NCI-H2196 (cell line): ENCODE data around the gene SLC25A18.
A peak's percentile ranks its signal among the peaks of the same experiment; 100 is the strongest.

Experiments
- DNase-seq: peaks from one replicate; lab custom pipeline; 2025; ENCODE audit not compliant: unreplicated experiment; lab: John Stamatoyannopoulos, UW

Gene SLC25A18

DNA sequence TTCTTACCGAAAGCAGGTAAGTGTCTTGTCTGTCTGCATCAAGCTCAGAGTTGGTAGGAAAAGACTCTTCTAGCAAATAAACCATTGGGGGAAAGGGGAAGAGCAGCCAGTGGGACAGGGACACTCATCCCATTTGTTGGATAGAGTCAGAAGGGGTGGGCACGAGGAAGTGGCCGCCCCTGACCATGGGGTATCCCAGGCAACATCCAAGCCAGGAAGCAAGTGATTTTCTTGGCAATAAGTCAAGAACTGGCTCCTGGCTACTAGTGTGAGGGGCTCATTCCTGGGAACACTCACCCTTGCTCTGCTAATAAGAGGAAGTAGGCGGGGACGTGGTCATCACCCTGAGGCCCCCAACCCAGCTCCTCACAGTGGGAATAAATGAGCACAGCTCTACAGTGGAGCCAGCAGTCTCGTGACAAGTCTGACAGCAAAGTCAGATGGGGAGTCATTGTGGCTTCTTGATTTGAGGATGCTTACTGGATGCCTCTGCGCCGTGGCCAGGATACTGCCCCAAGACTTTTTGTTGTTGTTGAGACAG lies 6.7 kb downstream of the SLC25A18 start:
- no peak for DNase-seq

GRCh38 chr22:17570851-17571631 lies 7.7 kb downstream of the SLC25A18 start:
- no peak for DNase-seq

GRCh38 chr22:17575151-17575550 lies 11.9 kb downstream of the SLC25A18 start:
- no peak for DNase-seq

GRCh38 chr22:17575681-17576080 lies 12.4 kb downstream of the SLC25A18 start:
- DNase-seq: no peak

DNA sequence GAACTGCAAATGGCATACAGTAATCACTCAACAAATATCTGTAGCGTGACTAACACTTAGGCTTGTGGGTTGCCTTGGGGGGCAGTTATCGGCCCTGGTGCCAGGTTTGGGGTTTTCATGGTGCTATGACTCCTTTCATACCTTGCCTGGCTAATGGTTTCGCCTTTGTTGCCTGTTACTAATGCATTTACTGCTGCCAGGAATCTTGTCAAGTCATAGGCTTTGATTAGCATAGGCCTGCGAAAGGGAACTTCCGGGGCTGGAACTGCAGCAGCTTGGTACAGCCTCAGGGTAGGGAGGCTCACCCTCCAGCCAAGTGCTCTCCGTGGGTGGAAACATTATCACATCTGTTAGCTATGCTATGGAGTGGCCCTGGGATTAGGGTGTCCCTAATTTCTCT lies 13.2 kb downstream of the SLC25A18 start:
- no peak for DNase-seq

DNA sequence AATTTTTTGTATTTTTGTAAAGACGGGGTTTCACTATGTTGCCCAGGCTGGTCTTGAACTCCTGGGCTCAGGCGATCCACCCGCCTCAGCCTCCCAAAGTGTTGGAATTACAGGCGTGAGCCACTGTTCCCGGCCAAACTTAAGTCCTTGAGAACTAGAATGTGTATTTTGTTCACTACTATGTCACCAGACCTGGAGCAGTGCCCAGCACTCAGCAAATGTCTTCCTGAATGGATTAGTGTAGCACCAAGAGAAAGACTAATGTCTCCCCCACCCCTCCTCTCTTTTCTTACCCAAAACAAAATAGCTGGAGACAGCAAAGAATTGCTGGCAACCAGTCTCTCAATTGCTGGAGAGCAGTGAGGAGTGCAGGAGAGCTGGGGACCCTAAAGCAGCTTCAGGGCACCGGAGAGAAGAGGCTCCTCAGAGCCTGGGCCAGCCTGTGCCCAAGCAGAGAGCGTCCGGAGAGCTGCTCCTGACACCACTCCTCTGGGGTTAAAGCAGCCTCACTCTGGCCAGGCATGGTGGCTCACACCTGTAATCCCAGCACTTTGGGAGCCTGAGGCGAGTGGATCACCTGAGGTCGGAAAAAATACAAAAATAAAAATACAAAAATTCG lies 14.9 kb downstream of the SLC25A18 start:
- DNase-seq: peak; percentile 25

DNA sequence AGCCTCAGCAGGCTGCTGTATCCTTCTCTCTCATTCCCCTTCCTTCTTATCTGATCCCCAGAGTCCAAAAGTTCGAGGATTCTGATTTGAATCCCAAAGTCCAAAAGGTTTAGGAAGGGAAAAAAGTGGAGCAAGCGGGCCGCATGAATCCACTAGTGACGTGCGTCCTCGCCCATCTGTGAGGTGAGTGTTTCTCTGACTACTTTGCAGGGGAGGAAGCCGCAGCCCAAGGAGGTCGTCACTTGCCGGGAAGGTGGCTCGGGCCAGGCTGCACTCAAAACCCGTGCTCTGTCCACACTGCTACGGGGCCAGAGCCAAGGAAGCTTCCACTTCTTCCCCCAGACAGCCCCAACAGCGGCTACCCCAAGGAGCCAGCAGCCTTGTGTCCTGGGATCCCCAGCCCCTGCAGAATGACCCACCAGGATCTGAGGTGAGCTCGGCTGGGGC lies 16.3 kb downstream of the SLC25A18 start:
- no peak for DNase-seq

DNA sequence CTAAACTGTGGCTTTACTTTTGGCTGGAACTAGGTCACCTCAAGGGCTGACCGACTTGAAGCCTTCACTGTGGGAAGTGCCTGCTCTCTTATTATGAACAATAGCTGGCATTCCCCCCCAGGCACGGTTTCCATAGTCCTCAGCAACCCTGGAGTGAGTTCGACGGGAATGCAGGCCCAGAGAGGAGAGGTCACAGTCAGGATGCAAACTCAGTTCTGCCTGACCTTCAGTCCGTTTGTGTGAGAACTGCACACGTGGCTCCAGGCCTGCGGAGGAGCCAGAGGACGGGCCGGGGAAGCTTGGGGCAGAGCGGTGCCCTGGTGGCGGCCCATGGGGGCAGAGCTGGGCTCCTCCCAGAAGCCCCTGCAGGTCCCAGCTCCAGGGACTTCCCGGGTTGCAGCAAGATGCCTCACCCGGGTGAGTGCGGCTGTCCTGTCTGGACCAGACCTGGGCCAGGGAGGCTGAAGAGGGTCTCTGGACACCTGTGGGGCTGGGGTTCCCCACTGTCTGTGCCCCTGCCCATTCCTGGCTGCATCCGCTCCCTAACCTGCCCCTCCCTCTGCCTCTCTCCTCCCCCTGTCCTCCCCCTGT lies 17.2 kb downstream of the SLC25A18 start:
- no peak for DNase-seq

- no peak for DNase-seq
Observed at GRCh38 chr22:17581056-17581455, 17.8 kb downstream of the SLC25A18 start.

DNA sequence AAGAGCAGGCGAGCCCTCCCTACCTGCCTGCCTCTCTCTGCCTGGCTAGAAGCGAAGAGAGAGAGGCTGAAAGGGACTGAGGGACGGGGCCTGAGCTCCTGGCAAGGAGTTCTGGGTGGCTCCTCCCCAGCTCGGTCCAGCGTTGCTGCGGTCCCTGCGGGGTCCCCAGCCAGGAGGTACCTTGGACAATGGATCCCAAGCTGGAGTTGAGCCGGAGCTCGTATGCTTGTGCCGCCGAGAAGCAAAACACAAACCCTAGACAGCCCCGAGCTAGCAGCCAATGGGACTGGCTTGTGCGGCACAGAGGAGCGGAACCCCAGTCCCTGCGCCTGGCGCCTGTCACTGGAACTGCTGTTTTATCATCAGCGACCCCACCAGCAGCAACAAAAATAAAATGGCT lies 18.3 kb downstream of the SLC25A18 start:
- no peak for DNase-seq

DNA sequence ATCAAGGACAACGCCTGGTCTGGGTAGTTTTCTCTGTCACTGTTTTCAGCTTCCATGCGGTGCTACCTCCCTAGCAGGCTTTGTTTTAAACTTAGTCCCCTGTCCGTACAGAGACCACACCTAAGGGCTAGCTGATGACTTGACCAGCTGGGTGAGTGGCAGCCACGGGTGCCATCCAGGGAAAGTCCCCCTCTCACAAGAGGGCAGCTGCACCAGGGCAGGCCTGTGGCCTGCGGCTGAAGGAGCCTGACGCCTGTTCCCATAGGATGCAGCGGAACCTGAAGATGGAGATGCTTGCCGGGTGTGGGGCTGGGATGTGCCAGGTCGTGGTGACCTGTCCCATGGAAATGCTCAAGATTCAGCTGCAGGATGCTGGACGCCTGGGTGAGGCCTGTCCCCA lies 19.9 kb downstream of the SLC25A18 start:
- DNase-seq: no peak

DNA sequence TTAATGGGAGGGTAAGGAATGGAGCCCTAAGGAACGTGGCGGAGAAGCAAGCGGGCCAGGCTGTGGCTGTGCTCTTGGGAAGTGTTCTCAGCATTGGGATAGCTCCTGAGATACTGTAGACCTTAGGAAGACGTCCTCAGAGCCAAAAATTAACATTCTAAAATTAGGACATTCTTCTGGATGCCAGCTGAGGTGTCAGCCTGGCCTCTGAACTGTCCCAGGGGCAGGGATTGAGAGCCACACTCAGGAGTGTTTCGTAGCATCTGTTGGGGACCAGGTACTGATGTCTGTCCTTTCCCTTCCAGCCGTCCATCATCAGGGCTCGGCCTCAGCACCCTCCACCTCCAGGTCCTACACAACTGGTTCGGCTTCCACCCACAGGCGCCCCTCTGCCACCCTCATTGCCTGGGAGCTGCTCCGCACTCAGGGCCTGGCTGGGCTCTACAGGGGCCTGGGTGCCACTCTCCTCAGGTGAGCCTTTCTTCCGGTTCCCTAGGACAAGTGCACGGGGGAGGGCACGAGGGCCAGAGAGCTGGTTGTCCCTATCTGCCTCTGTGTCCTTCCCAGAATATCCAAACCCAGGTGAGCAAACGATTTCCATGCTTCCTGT lies 23.6 kb downstream of the SLC25A18 start:
- DNase-seq: no peak

DNA sequence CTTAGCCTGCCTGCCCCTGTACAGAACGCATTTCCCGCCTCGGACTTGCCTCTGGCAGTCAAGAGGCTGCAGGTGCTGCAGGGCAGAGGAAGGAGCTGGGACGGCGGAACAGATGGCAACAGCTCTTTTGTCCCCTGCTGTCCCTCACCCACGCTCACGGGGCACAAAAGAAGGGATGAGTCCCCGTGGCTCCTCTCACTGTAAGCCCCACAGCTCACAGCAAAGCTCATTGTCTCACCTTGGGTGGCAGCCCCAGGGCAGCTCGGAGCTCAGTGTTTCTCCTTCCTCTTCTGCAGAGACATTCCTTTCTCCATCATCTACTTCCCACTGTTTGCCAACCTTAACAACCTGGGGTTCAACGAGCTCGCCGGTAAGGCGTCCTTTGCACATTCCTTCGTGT lies 24.3 kb downstream of the SLC25A18 start:
- DNase-seq: no peak

DNA sequence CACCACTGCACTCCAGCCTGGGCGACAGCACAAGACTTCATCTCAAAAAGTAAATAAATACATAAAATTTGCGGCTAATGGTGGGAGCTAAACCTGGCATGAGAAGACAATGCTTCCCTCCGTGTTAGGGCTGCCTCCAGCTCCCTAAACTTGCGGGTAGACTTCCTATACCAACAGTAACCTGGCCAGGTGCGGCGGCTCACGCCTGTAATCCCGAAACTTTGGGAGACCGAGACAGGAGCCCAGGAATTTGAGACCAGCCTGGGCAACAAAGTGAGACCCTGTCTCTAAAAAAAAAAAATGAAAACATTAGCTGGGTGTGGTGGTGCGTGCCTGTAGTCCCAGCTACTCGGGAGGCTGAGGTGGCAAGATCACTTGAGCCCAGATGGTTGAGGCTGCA lies 25.3 kb downstream of the SLC25A18 start:
- DNase-seq: no peak

DNA sequence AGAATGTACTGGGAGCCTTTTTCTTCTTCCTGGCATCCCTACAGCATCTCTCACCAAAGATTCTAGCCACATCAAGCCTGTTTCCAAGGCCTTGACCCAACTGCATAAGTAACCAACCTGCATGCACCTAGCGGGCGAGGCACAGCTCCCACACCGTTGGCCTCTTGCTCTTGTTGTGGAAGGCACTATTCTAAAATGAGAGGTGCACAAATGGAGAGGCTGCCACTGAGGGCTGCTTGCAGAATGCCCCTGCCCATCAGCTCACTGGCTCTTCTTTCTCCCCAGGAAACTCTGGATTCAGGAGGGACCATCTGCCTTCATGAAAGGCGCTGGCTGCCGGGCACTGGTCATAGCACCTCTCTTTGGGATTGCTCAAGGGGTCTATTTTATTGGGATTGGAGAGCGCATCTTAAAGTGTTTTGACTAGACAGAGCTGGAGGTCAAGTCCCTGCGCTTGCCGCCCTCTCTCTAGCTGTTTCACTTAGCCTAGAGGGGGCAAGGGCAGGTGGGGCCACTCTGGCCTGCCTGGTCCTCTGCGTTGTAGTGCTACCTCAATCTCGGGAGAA lies 26.6 kb downstream of the SLC25A18 start:
- no peak for DNase-seq

GRCh38 chr22:17590586-17590985 lies 27.3 kb downstream of the SLC25A18 start:
- DNase-seq: no peak

DNA sequence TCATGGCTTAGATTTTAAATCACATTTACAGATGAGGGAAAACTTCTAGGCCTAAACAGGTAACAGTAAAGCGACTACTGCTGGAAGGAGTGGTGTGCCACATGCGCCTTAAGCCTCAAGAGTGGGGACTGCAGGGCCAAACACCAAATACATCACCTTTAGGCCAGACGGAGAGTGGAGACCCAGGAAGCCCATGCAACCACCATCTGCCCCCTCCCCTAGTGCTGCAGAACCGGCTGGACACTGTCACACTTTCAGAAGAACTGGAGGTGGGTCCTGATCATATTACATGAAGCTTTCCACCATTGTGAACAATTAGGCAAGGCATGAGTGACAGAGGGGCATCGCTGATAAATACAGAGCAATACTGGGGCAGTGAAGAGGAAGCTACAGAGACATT lies 28.9 kb downstream of the SLC25A18 start:
- DNase-seq: no peak

GRCh38 chr22:17596226-17596625 lies 32.9 kb downstream of the SLC25A18 start:
- DNase-seq: no peak

GRCh38 chr22:17597217-17597616 lies 33.9 kb downstream of the SLC25A18 start:
- no peak for DNase-seq

GRCh38 chr22:17598318-17598717 lies 35.0 kb downstream of the SLC25A18 start:
- DNase-seq: no peak

DNA sequence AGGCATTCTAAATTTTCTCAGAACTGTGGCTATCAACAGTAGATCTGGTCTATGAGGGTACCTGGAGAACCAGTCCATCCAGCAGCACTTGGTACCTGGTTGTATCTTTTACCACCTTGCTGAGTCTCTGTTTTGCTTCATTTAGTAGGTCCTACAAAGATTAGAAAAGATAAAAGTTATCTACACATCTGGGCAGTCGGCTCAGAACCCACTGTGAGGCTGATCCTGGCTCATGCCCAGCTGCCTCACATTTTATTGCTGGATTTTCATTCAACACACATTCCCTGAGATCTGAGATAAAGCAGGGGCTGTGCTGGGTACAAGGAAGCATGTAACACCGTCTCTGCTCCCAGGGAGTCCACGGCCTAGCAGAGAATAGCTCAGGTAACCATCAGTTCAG lies 37.7 kb downstream of the SLC25A18 start:
- no peak for DNase-seq
